Rectal smooth muscle tissue (tissue), 1 donor: ENCODE data around the gene UBXN4.
"Not testable (repeated sequence)": the region's sequence is repeated elsewhere in the genome, so short reads cannot be mapped to it uniquely, and the experiment has no call there.

Experiments
- H3K27ac ChIP-seq: one replicate; pipeline ENCODE4 v1.7.0; 2013; ENCODE audit warnings: low read depth, low read length, inconsistent platforms
- H3K27me3 ChIP-seq: one replicate; pipeline ENCODE4 v1.7.0; 2013; ENCODE audit warnings: low read length; ENCODE audit not compliant: control insufficient read depth, insufficient read depth
- H3K36me3 ChIP-seq: one replicate; pipeline ENCODE4 v1.7.0; 2013; ENCODE audit warnings: low read length; ENCODE audit not compliant: control insufficient read depth, insufficient read depth
- H3K4me1 ChIP-seq: one replicate; pipeline ENCODE4 v1.7.0; 2013; ENCODE audit warnings: low read length; ENCODE audit not compliant: control insufficient read depth, insufficient read depth
- H3K4me3 ChIP-seq: one replicate; pipeline ENCODE4 v1.7.0; 2013; ENCODE audit warnings: low read length
- H3K9ac ChIP-seq: one replicate; pipeline ENCODE4 v1.7.0; 2013; ENCODE audit warnings: low read length

UBXN4 gene

GRCh38 chr2:135741395-135742324 is at the start of gene UBXN4:
TSS of gene UBXN4 (plus strand) at chr2:135741855. CDS start at chr2:135741930, 75 bp downstream.
- Histone ChIP-seq H3K9ac (peak within 1 kb of the TSS; percentile 77), H3K27ac (peak within 1 kb of the TSS; percentile 98), H3K4me1 (peaks cover 6% of the 10 kb centered on the region), H3K4me3 (peak within 1 kb of the TSS; percentile 88), H3K27me3 (no peaks in the 10 kb centered on the region), H3K36me3 (no peaks in the 10 kb centered on the region)

- Histone ChIP-seq H3K27me3 (no peaks in the 10 kb centered on the region), H3K4me1 (no peaks in the 10 kb centered on the region), H3K36me3 (no peaks in the 10 kb centered on the region), H3K27ac (no peak overlapping the region), H3K4me3 (no peak overlapping the region), H3K9ac (no peak overlapping the region)
These were observed 46.9 kb upstream of the UBXN4 start for GRCh38 chr2:135694711-135695110.

GRCh38 chr2:135698838-135699237 is 42.8 kb upstream of the UBXN4 start:
- no peaks in the 10 kb centered on the region for H3K27me3 ChIP-seq

GRCh38 chr2:135701442-135701841 is 40.2 kb upstream of the UBXN4 start:
- H3K9ac ChIP-seq = no peak overlapping the region
- H3K27me3 ChIP-seq = no peaks in the 10 kb centered on the region
- no peaks in the 10 kb centered on the region for H3K4me1 ChIP-seq
- no peaks in the 10 kb centered on the region for H3K36me3 ChIP-seq
- no peak overlapping the region for H3K4me3 ChIP-seq
- H3K27ac ChIP-seq = no peak overlapping the region

More at GRCh38 chr2:135698838-135699237, 42.8 kb upstream of the UBXN4 start:
- Histone ChIP-seq H3K36me3 (no peaks in the 10 kb centered on the region), H3K4me1 (no peaks in the 10 kb centered on the region), H3K27ac (no peak overlapping the region), H3K4me3 (no peak overlapping the region), H3K9ac (no peak overlapping the region)

GRCh38 chr2:135703300-135703699 is 38.4 kb upstream of the UBXN4 start:
- no peak overlapping the region for H3K27ac ChIP-seq
- no peak overlapping the region for H3K9ac ChIP-seq
- H3K27me3 ChIP-seq = no peaks in the 10 kb centered on the region
- H3K36me3 ChIP-seq = no peaks in the 10 kb centered on the region
- H3K4me3 ChIP-seq = no peak overlapping the region
- H3K4me1 ChIP-seq = no peaks in the 10 kb centered on the region

GRCh38 chr2:135704075-135704474 is 37.6 kb upstream of the UBXN4 start:
- not testable (repeated sequence) for H3K4me1 ChIP-seq, H3K27me3 ChIP-seq, H3K27ac ChIP-seq, H3K4me3 ChIP-seq, H3K9ac ChIP-seq, H3K36me3 ChIP-seq

GRCh38 chr2:135708159-135708558 is 33.5 kb upstream of the UBXN4 start:
- no peaks in the 10 kb centered on the region for H3K36me3 ChIP-seq
- H3K4me1 ChIP-seq = no peaks in the 10 kb centered on the region
- H3K9ac ChIP-seq = no peak overlapping the region
- H3K4me3 ChIP-seq = no peak overlapping the region
- no peaks in the 10 kb centered on the region for H3K27me3 ChIP-seq
- H3K27ac ChIP-seq = no peak overlapping the region

- Histone ChIP-seq H3K27ac (no peak overlapping the region), H3K27me3 (no peaks in the 10 kb centered on the region), H3K36me3 (no peaks in the 10 kb centered on the region), H3K9ac (no peak overlapping the region), H3K4me3 (no peak overlapping the region), H3K4me1 (no peaks in the 10 kb centered on the region)
These were observed 31.7 kb upstream of the UBXN4 start for GRCh38 chr2:135709992-135710391.

- H3K27ac ChIP-seq = not testable (repeated sequence)
These were observed 26.6 kb upstream of the UBXN4 start for GRCh38 chr2:135715086-135715485.

GRCh38 chr2:135728064-135728743 is 13.5 kb upstream of the UBXN4 start:
- Histone ChIP-seq H3K9ac (no peak overlapping the region), H3K4me3 (no peak overlapping the region), H3K36me3 (peaks cover 3% of the 10 kb centered on the region), H3K27ac (no peak overlapping the region), H3K4me1 (no peaks in the 10 kb centered on the region), H3K27me3 (no peaks in the 10 kb centered on the region)

More at GRCh38 chr2:135715086-135715485, 26.6 kb upstream of the UBXN4 start:
- H3K4me1 ChIP-seq, H3K4me3 ChIP-seq, H3K27me3 ChIP-seq, H3K9ac ChIP-seq, H3K36me3 ChIP-seq: not testable (repeated sequence)

- Histone ChIP-seq H3K9ac (no peak overlapping the region), H3K36me3 (no peaks in the 10 kb centered on the region), H3K27ac (no peak overlapping the region), H3K27me3 (no peaks in the 10 kb centered on the region), H3K4me1 (no peaks in the 10 kb centered on the region), H3K4me3 (no peak overlapping the region)
These were observed 9.1 kb upstream of the UBXN4 start for GRCh38 chr2:135732561-135732960.

GRCh38 chr2:135733045-135733444 is 8.6 kb upstream of the UBXN4 start:
- no peak overlapping the region for H3K9ac ChIP-seq
- no peaks in the 10 kb centered on the region for H3K36me3 ChIP-seq
- no peaks in the 10 kb centered on the region for H3K27me3 ChIP-seq
- no peaks in the 10 kb centered on the region for H3K4me1 ChIP-seq
- no peak overlapping the region for H3K27ac ChIP-seq
- no peak overlapping the region for H3K4me3 ChIP-seq
